NCI-H2171 treated with DMSO at 0.1 percent for 48 hours (cell line): ENCODE measurements around the gene IL25.
"Not testable (repeated sequence)": the region's sequence is repeated elsewhere in the genome, so short reads cannot be mapped to it uniquely, and the experiment has no call there.

Experiments used
- DNase-seq: peaks from one replicate; lab custom pipeline; 2025; lab: John Stamatoyannopoulos, UW

Gene IL25

GRCh38 chr14:23372509-23372908 is at the start of gene IL25:
IL25 (plus strand) TSS chr14:23372809.
- DNase-seq: no peak

DNA sequence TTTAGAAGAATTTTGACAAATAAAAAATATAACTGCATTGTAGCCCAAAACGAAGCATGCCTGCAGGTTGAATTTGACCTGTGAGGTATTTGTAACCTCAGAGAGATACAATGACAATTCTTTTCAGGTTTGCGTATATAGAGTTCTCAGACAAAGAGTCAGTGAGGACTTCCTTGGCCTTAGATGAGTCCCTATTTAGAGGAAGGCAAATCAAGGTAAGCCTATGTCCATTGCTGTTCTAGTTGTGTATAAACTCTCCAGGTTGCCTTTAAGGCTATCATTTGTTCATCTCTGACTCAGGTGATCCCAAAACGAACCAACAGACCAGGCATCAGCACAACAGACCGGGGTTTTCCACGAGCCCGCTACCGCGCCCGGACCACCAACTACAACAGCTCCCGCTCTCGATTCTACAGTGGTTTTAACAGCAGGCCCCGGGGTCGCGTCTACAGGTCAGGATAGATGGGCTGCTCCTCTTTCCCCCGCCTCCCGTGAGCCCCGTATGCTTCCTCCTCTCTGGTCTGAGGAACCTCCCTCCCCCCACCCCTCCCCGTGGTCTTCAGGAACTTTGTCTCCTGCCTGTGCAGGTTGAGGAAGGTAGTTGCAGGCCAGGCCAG is 48.7 kb upstream of the IL25 start:
- DNase-seq: no peak

DNA sequence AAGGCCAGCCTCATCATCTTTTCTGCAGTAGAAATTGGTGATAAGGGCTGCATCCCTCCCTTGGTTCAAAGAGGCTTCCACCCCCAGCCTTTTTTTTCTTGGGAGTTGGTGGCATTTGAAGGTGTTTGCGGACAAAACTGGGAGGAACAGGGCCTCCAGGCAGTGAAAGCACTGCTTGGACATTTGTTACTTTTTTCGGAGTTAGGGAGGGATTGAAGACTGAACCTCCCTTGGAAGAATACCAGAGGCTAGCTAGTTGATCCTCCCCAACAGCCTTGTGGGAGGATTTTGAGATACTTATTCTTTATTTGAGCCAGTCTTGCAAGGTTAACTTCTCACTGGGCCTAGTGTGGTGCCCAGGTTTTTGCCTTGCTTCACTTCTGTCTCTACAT is 48.2 kb upstream of the IL25 start:
- no peak for DNase-seq

DNA sequence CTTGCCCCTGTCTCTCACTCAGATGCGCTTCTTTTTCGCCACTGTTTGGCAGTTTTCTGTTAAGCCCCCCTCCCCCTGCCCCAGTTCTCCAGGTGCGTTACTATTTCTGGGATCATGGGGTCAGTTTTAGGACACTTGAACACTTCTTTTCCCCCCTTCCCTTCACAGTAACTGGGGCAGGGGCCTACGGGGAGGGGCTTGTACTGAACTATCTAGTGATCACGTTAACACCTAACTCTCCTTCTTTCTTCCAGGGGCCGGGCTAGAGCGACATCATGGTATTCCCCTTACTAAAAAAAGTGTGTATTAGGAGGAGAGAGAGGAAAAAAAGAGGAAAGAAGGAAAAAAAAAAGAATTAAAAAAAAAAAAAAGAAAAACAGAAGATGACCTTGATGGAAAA is 47.6 kb upstream of the IL25 start:
- DNase-seq: no peak

GRCh38 chr14:23325746-23326145 is 46.9 kb upstream of the IL25 start:
- DNase-seq: not testable (repeated sequence)

- peak; percentile 12 for DNase-seq
These were observed 45.9 kb upstream of the IL25 start for GRCh38 chr14:23326491-23327332.

GRCh38 chr14:23327947-23328744 is 44.5 kb upstream of the IL25 start:
- peak; percentile 75 for DNase-seq

DNA sequence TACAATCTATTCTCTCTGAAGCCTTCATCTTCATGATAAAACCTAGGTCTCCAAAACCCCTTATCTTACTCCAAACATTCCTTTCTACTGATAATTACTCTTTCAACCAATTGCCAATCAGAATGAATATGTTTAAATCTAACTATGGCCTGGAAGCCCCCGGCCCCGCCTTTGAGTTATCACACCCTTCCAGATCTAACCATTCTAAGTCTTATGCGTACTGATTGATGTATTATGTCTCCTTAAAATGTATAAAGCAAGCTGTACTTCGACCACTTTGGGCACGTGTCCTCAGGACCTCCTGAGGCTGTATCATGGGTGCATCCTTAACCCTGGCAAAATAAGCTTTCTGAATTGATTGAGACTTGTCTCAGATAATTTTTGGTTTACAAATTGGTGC is 37.0 kb upstream of the IL25 start:
- DNase-seq: no peak

GRCh38 chr14:23339506-23340268 is 32.9 kb upstream of the IL25 start:
- DNase-seq: no peak

DNA sequence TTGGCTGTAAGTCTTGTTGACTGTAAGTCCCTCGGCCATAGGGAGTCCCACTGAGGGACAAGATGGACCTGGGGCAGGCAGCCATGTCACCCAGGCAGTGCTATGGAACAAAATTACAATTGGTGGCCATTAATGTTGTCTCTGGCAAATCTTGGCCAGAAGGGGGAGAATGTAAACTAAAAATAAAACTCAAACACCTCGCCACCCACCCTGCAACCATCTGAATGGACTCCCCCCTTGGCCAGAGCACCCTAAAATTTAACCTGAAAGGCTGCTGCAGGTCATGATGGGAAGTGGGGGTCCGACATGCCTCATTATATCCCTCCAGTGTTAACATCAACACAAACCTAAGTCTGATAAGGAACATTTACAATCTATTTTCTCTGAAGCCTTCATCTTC is 28.1 kb upstream of the IL25 start:
- no peak for DNase-seq

- no peak for DNase-seq
These were observed 26.5 kb upstream of the IL25 start for GRCh38 chr14:23345987-23346692.

GRCh38 chr14:23346693-23347405 is 25.8 kb upstream of the IL25 start:
- DNase-seq: no peak

DNA sequence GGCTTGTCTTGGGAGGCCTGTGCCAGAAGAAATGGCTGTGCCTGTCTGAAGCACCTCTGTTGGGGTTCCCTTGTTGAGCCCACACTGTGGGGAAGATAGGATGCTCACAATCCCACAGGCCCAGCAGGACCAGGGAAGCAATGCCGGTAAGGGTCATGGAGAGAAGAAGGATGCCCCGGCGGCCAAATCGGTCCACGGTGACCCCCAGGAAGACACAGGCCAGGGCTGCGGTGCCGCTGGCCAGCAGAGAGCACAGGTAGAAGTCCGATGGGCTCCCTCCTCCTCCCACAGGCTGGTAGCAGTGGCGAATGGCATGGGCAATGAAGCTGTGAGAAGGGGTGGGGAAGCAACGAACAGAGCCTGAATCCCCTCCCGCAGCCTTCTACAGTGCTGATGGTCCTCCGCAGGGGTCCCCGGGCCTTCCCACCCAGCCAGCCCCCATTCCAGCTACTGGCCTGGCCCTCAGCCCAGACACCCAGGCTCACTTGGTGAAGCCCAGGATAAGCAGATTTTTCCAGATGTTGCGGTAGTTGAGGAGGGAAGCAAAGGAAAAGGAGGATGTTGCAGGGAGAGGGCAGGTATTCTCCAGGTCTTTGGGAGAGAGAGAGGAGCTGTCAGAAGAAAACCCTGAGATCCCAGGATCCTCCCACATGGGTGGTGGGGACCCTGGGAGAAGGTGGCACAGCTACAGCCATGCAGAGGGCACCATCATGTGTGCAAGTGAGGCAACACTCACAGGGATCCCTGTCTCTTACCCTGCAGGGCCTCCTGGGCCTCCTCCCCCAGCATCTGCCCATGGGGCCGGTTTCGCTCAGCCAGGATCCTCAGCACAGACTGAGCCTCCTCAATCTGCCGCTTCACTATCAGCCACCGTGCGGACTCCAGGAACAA is 25.0 kb upstream of the IL25 start:
- DNase-seq: no peak

- no peak for DNase-seq
These were observed 24.3 kb upstream of the IL25 start for GRCh38 chr14:23348297-23348655.

DNA sequence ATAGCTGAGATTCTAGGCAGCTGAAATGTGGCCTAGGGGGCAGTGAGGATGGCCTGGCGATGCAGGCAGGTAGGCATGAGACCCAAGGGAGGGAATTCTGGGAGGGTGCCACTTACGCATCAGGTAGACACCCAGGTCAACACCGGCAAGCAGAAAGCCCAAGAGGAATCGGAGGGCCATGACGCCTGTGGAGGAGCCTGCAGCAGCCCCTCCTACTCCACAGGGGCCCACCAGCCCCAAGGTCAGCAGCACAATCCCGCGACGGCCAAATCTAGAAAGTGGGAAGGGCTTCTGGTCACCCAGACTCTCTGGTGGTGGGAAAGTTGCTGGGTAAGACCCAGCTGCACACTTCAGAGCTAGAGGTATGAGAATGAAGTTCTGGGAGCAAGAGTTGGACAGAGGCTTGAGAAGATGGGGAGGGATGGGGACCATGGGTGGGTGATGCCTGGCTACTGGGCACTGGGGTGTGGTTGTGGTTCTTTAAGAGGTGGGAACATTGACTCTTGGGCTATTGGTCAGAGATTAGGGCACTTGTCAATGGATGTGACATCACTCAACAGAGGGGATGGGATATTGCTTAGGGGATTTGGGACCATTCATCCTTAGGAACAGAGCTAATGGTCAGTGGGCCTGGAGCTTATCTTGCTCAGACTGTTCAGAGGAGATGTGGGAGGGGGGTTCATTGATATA is 23.3 kb upstream of the IL25 start:
- DNase-seq: no peak

- no peak for DNase-seq
These were observed 20.7 kb upstream of the IL25 start for GRCh38 chr14:23351681-23352505.

DNA sequence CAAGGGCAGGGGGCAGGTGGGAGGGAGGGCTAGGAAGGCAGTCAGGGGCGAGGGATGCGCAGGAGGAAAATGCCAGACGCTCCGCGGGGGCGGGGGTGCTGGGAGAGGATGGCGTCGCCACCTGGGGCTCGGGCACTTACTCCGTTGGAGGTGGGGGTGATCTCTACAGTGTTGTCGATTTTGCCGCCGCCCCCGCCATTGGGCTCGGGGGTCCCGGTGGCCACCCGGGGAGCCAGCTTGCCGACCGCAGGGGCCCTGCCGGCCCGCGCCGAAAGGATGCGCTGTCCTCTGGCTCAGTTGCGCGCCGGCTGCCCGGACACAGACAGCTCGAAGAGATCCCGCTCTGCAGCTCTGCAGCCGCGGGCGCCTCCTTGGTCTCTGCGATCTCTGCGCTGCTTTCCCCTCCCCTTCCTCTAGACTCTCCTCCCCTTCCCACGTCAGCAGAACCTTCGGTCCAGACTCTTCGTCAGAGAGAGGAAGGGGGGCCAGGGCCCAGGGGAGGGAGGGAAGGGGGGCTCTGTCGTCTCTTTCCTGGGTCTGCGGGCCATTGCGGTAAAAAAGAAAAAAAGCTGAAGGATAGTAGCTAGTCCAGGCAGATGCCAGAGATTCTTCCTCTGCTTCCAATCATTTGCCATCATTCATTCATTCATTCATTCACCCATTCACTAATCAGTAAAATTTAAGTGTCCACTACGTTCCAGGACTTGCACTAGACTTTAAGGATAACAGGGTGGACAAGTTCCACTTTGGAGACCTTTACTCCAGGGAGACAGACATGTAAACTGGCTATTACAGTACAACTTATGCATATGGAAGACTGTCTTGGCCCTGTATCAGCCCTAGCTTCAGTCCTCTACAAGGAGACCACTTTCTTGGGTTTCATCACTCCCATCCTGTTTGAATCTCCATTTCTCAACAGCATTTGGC is 19.8 kb upstream of the IL25 start, which contains the start of gene SLC22A17:
Gene SLC22A17 (minus strand): TSS at position 382 of the 927 bp plus-strand sequence.
- DNase-seq: peak; percentile 83
